CD4-positive, alpha-beta T cell (primary cell): ENCODE data around the gene MARCHF3. TPM values are rescaled to one million over a fixed set of nuclear protein-coding genes. Genes with fewer than 3 reads are reported as not detected.

ENCODE experiments used
- ATAC-seq: fragments of 200-7000 bp; cut with Tn5 transposase; one replicate; pipeline ENCODE4 v1.10.0; 2022; ENCODE audit warnings: mild to moderate bottlenecking; ENCODE audit not compliant: poor library complexity
- CTCF ChIA-PET: fragments of 350-600 bp; sonication (Branson Sonifier 250); formaldehyde crosslinking; loops from one replicate; lab custom pipeline; 2021; ENCODE audit warnings: antibody characterized with exemption, inconsistent platforms; lab: Charles Lee
- POLR2A ChIA-PET: fragments of 350-600 bp; sonication (Branson Sonifier 250); formaldehyde crosslinking; loops from one replicate; lab custom pipeline; 2021; ENCODE audit warnings: antibody characterized with exemption, inconsistent platforms; lab: Charles Lee
- DNase-seq, 14 experiments: peaks; one replicate each; pipeline ENCODE4 v3.0.0-alpha.2; 2013 to 2020; ENCODE audit warnings: mixed read lengths in 2 of 14
- H3K27ac ChIP-seq, 2 donors: one replicate each; pipeline versions ENCODE4 v1.5.1 to v1.7.0; 2013; ENCODE audit warnings: low read length in 2 of 2, low read depth in 1 of 2, mild to moderate bottlenecking in 1 of 2
- H3K27me3 ChIP-seq, 2 experiments: 1 replicate in 1 of 2; 2 replicates in 1 of 2; pipeline versions ENCODE4 v1.6.1 to v1.7.0; 2013; ENCODE audit warnings: low read length in 2 of 2, control low read depth in 1 of 2, mild to moderate bottlenecking in 1 of 2, moderate library complexity in 1 of 2; ENCODE audit not compliant: insufficient read depth in 2 of 2, control insufficient read depth in 1 of 2
- H3K36me3 ChIP-seq: one replicate; pipeline ENCODE4 v1.6.1; 2013; ENCODE audit warnings: low read length, control low read depth; ENCODE audit not compliant: insufficient read depth
- H3K4me1 ChIP-seq: one replicate; pipeline ENCODE4 v1.6.1; 2013; ENCODE audit warnings: low read length, control low read depth; ENCODE audit not compliant: insufficient read depth
- H3K4me3 ChIP-seq: one replicate; pipeline ENCODE4 v1.5.1; 2013; ENCODE audit warnings: mild to moderate bottlenecking, low read length, moderate library complexity
- H3K9me3 ChIP-seq, 2 experiments: 1 replicate in 1 of 2; 2 replicates in 1 of 2; pipeline versions ENCODE4 v1.6.1 to v1.7.0; 2013; ENCODE audit warnings: low read length in 2 of 2, mild to moderate bottlenecking in 2 of 2, control low read depth in 1 of 2, moderate library complexity in 1 of 2; ENCODE audit not compliant: control insufficient read depth in 1 of 2, insufficient read depth in 1 of 2
- H3K27ac Mint-ChIP-seq: one replicate; pipeline ENCODE4 v1.8.0; 2020; ENCODE audit warnings: mixed read lengths
- H3K27me3 Mint-ChIP-seq: one replicate; pipeline ENCODE4 v1.8.0; 2021; ENCODE audit warnings: mixed read lengths
- H3K36me3 Mint-ChIP-seq: one replicate; pipeline ENCODE4 v1.8.0; 2021; ENCODE audit warnings: low read depth, mixed read lengths
- H3K4me1 Mint-ChIP-seq: one replicate; pipeline ENCODE4 v1.8.0; 2021; ENCODE audit warnings: low read depth, mixed read lengths
- H3K4me3 Mint-ChIP-seq: one replicate; pipeline ENCODE4 v1.8.0; 2020; ENCODE audit warnings: mild to moderate bottlenecking, mixed read lengths
- H3K9me3 Mint-ChIP-seq: one replicate; pipeline ENCODE4 v1.8.0; 2020; ENCODE audit warnings: mixed read lengths
- intact Hi-C, 2 experiments: fragments of 100-400 bp; cut with DNase I in 1 of 2; cut with micrococcal nuclease in 1 of 2; formaldehyde crosslinking; loops; one replicate each; pipeline versions ENCODE4 v1.15.1 to v1.9.0; 2023 to 2025; cut with DNase I, micrococcal nuclease
- total RNA-seq, 174 experiments: library from RNA in 2 of 174; stranded (reverse) in 2 of 174; gene quantifications; one replicate each; pipeline ENCODE4 v1.2.3 and lab custom pipeline; 2021 to 2026
- TF ChIP-seq, protein P1 (sequence below): fragments of 200-600 bp; IDR thresholded peaks from one replicate; pipeline ENCODE4 v1.8.0; 2022; ENCODE audit warnings: antibody characterized with exemption, mild to moderate bottlenecking

The MARCHF3 gene
- total RNA-seq, 2 experiments from 2014 or later, result 5.2 to 6.2 TPM

DNA sequence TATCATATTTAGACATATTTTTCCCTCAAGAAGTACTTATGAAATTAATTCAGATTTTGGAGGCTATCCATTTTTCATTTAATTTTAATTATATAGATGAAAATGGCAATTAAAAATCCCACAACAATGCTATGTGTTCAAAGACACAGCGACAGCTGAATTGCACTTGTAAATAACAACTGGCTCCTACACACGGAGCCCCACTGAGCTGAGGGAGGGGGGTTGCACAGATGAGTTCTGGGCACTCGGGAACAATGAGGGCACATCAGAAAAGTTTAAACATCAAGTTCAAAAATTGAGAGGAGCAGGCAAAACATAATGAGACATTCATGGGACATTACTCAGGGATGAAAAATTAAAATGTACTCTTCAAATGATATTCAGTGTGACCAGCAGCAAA is 104.9 kb downstream of the MARCHF3 start:
- Mint-ChIP-seq H3K27me3 (no peaks in the 10 kb centered on the region), H3K9me3 (no peaks in the 10 kb centered on the region), H3K27ac (no peak overlapping the region), H3K4me1 (no peaks in the 10 kb centered on the region), H3K36me3 (no peaks in the 10 kb centered on the region), H3K4me3 (no peak overlapping the region)
- no peaks in the 10 kb centered on the region for H3K36me3 ChIP-seq
- H3K4me3 ChIP-seq, result no peak overlapping the region
- intact Hi-C loops, result no loop called here
- H3K4me1 ChIP-seq, result no peaks in the 10 kb centered on the region
- ATAC-seq, result no peak
- ChIA-PET CTCF (no interaction called here), POLR2A (no interaction called here)
- no peaks in the 10 kb centered on the region for H3K9me3 ChIP-seq
- H3K27me3 ChIP-seq, result no peaks in the 10 kb centered on the region
- DNase-seq, result no peak
- TF ChIP-seq, protein P1, sequence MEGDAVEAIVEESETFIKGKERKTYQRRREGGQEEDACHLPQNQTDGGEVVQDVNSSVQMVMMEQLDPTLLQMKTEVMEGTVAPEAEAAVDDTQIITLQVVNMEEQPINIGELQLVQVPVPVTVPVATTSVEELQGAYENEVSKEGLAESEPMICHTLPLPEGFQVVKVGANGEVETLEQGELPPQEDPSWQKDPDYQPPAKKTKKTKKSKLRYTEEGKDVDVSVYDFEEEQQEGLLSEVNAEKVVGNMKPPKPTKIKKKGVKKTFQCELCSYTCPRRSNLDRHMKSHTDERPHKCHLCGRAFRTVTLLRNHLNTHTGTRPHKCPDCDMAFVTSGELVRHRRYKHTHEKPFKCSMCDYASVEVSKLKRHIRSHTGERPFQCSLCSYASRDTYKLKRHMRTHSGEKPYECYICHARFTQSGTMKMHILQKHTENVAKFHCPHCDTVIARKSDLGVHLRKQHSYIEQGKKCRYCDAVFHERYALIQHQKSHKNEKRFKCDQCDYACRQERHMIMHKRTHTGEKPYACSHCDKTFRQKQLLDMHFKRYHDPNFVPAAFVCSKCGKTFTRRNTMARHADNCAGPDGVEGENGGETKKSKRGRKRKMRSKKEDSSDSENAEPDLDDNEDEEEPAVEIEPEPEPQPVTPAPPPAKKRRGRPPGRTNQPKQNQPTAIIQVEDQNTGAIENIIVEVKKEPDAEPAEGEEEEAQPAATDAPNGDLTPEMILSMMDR, result no peak
- no peak overlapping the region for H3K27ac ChIP-seq

DNA sequence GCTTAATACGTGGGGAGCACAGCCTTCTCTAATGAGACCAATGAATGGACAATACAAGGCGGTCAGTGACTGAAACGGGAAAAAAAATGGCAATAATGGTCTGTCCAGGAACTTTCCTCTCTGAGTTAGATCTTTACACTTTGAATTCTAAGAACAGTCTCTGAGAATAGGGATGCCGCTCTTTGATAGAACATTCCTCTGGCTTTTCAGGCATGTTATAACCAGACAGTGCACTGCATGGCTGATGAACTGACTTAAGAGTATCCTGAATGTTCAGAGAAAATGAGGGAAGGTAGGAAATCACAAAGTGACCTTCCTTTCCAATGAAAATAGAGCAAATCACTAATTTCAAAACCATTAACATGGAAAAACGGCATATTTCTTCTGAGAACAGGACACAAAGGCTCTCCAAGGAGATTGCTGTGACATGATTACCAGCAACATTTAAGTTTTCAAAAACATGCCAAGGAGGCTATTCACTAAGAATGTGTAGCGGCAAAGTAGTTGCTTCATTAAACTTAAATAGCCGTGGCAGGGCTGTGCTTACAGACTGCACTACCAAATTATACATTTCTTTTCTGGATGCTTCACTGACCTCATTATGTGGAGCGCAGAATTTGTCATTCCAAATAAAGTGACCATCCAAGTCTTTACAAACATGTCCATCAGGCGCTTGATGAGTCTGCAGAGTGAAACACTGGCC is 105.9 kb downstream of the MARCHF3 start:
- no peaks in the 10 kb centered on the region for H3K36me3 Mint-ChIP-seq
- ChIA-PET POLR2A (no interaction called here), CTCF (no interaction called here)
- no peaks in the 10 kb centered on the region for H3K27me3 Mint-ChIP-seq
- Histone ChIP-seq H3K36me3 (no peaks in the 10 kb centered on the region), H3K9me3 (no peaks in the 10 kb centered on the region), H3K27ac (no peak overlapping the region), H3K4me3 (no peak overlapping the region), H3K27me3 (no peaks in the 10 kb centered on the region), H3K4me1 (no peaks in the 10 kb centered on the region)
- H3K4me3 Mint-ChIP-seq, result no peak overlapping the region
- TF ChIP-seq, protein P1, result no peak
- no peaks in the 10 kb centered on the region for H3K9me3 Mint-ChIP-seq
- intact Hi-C loops, result no loop called here
- no peaks in the 10 kb centered on the region for H3K4me1 Mint-ChIP-seq
- no peak overlapping the region for H3K27ac Mint-ChIP-seq
- no peak for ATAC-seq
- DNase-seq, result no peak

DNA sequence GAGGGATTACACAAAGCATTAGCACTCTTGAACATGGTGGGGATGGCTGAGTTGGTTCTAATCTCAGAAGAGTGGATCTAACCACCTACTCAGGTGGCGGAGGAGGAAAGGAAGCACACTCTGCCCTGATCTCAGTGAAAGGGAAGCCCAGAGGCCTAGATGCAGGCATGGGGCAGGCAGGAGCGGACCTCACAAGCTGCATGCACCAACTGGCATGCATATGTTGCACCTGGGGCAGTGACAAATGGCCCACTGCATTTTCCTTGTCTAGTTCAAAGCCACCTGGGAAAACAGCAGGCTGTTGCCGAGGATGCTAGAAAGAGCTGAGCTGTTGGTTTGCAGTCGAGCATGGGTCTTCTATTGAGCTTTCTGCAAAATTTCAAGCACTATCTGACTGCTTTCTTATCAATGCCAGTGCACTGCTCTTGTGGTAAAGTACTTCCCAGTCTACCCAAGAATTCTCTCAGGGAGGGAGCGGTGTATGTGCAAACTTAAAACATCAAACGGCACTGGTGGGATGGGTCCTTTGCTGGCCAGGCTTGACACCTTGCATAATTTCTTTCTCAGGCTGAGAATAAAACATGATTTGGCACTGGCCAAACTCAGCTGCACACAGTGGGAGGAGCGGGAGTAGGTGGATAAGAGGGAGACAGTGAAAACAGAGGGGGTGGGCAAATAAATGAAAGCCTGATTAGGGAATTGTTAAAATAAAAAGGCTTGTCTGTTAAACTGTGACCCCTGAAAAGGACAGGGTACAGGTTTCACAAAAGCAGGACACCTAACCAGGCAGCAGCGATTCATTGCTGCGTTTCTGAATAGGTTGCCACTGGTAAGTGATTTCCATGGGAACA is 108.9 kb downstream of the MARCHF3 start:
- TF ChIP-seq, protein P1, result no peak
- H3K36me3 Mint-ChIP-seq, result no peaks in the 10 kb centered on the region
- intact Hi-C loops, result no loop called here
- H3K4me3 Mint-ChIP-seq, result no peak overlapping the region
- Histone ChIP-seq H3K36me3 (no peaks in the 10 kb centered on the region), H3K9me3 (no peaks in the 10 kb centered on the region), H3K4me3 (no peak overlapping the region), H3K27me3 (no peaks in the 10 kb centered on the region), H3K4me1 (no peaks in the 10 kb centered on the region), H3K27ac (no peak overlapping the region)
- ChIA-PET CTCF (no interaction called here), POLR2A (no interaction called here)
- no peaks in the 10 kb centered on the region for H3K27me3 Mint-ChIP-seq
- ATAC-seq, result no peak
- DNase-seq, result no peak
- H3K27ac Mint-ChIP-seq, result no peak overlapping the region
- H3K9me3 Mint-ChIP-seq, result no peaks in the 10 kb centered on the region
- H3K4me1 Mint-ChIP-seq, result peaks cover 14% of the 10 kb centered on the region
